Panc1 (cell line): ENCODE results near the gene SLCO3A1. TPM values are rescaled to one million over a fixed set of nuclear protein-coding genes. Genes with fewer than 3 reads are reported as not detected.

Experiments used
- ATAC-seq: fragments of 200-7000 bp; cut with Tn5 transposase; 2 replicates; pipeline ENCODE4 v1.9.1; 2020; ENCODE audit warnings: mild to moderate bottlenecking, moderate library complexity
- BruUV-seq: library from RNA; stranded (reverse); fragments of 400-500 nt; replicated peaks from 2 replicates; lab custom pipeline; 2021; lab: Mats Ljungman, UMichigan
- CTCF ChIA-PET: fragments of 300-600 bp; sonication (Branson Sonifier 250); formaldehyde crosslinking; loops from one replicate; lab custom pipeline; 2022; ENCODE audit warnings: antibody characterized with exemption; lab: Charles Lee
- POLR2A ChIA-PET: fragments of 300-600 bp; sonication (Branson Sonifier 250); formaldehyde crosslinking; loops from one replicate; lab custom pipeline; 2022; ENCODE audit warnings: antibody characterized with exemption; lab: Charles Lee
- DNase-seq: peaks from one replicate; pipeline ENCODE4 v3.0.0-alpha.2; 2010; ENCODE audit warnings: low read depth, low spot score
- H3K27ac ChIP-seq: 2 replicates; pipeline ENCODE4 v1.5.1; 2011; ENCODE audit warnings: mild to moderate bottlenecking, low read length, inconsistent platforms
- H3K27me3 ChIP-seq: fragments of 200-500 bp; sonication (Bioruptor generic); 2 replicates; pipeline ENCODE4 v1.6.0; 2014; ENCODE audit warnings: low read length, inconsistent platforms; ENCODE audit not compliant: control insufficient read depth, insufficient read depth
- H3K36me3 ChIP-seq: fragments of 200-500 bp; sonication (Bioruptor generic); 2 replicates; pipeline ENCODE4 v1.5.1; 2014; ENCODE audit warnings: inconsistent platforms, mild to moderate bottlenecking, low read length, moderate library complexity; ENCODE audit not compliant: control insufficient read depth, insufficient read depth
- H3K4me1 ChIP-seq: 2 replicates; pipeline ENCODE4 v1.5.1; 2011; ENCODE audit warnings: inconsistent platforms, mild to moderate bottlenecking, low read length, moderate library complexity; ENCODE audit not compliant: control insufficient read depth, insufficient read depth
- H3K4me3 ChIP-seq, 2 experiments: 2 replicates each; pipeline ENCODE4 v1.5.1; 2011 to 2012; ENCODE audit warnings: low read depth in 2 of 2, low read length in 2 of 2, mild to moderate bottlenecking in 2 of 2, inconsistent platforms in 1 of 2, moderate library complexity in 1 of 2
- H3K9me3 ChIP-seq: fragments of 200-500 bp; sonication (Bioruptor generic); 2 replicates; pipeline ENCODE4 v1.5.1; 2014; ENCODE audit warnings: low read depth, mild to moderate bottlenecking, inconsistent platforms, low read length, moderate library complexity; ENCODE audit not compliant: control insufficient read depth, insufficient read depth
- CTCF ChIP-seq: fragments of 450-650 bp; IDR thresholded peaks from 2 replicates; pipeline ENCODE4 v1.5.1; 2017; ENCODE audit warnings: mild to moderate bottlenecking
- POLR2AphosphoS5 ChIP-seq: IDR thresholded peaks from 2 replicates; pipeline ENCODE4 v1.6.1; 2012; ENCODE audit warnings: mild to moderate bottlenecking, low read depth, low read length, moderate library complexity
- REST ChIP-seq, 2 experiments: IDR thresholded peaks; 2 replicates each; pipeline ENCODE4 v1.6.1; 2011 to 2012; ENCODE audit warnings: low read depth in 2 of 2, control low read depth in 1 of 2, low read length in 1 of 2, mild to moderate bottlenecking in 1 of 2, moderate library complexity in 1 of 2; ENCODE audit not compliant: insufficient read depth in 1 of 2
- SIN3A ChIP-seq: IDR thresholded peaks from 2 replicates; pipeline ENCODE4 v1.6.1; 2012; ENCODE audit warnings: low read depth, mild to moderate bottlenecking, low read length, moderate library complexity, borderline replicate concordance; ENCODE audit not compliant: insufficient read depth
- TCF7L2 ChIP-seq: IDR thresholded peaks from 2 replicates; pipeline ENCODE4 v1.6.1; 2011; ENCODE audit warnings: mild to moderate bottlenecking, low read depth, low read length, inconsistent platforms
- in situ Hi-C: cut with HindIII; loops from 2 replicates; pipeline ENCODE4 v1.10.0; 2016; ENCODE audit warnings: low sequenced_read_pairs, low pct_unique_long_range_greater_than_20kb
- intact Hi-C: fragments of 100-400 bp; cut with micrococcal nuclease; formaldehyde crosslinking; loops from one replicate; pipeline ENCODE4 v1.10.0; 2022; ENCODE audit not compliant: unreplicated experiment
- total RNA-seq: library from RNA; stranded (reverse); gene quantifications from one replicate; pipeline ENCODE4 v1.2.1, GENCODE V29; 2021; ENCODE audit not compliant: unreplicated experiment

Gene SLCO3A1
- total RNA-seq, 1 experiment from 2014 or later, result 20.6 TPM

- no peak for TF ChIP-seq POLR2AphosphoS5
- no peak for TF ChIP-seq TCF7L2
- no peak for TF ChIP-seq SIN3A
- no peak for TF ChIP-seq CTCF
- no peak for TF ChIP-seq REST (IDR thresholded peaks at IDR 0.05; ENCODE audit: insufficient read depth in 1 of 2, low read depth in 2 of 2, low read length in 1 of 2)
- CTCF ChIA-PET, result no interaction called here
- H3K4me1 ChIP-seq, result peaks cover 25% of the 10 kb centered on the region
Measured at GRCh38 chr15:91950631-91951329, 97.3 kb downstream of the SLCO3A1 start.

GRCh38 chr15:91952216-91952615 lies 98.7 kb downstream of the SLCO3A1 start:
- H3K4me3 ChIP-seq, result no peak overlapping the region
- no peak overlapping the region for H3K27ac ChIP-seq
- no peak for DNase-seq
- BruUV-seq, result no TSS peak
- no peaks in the 10 kb centered on the region for H3K9me3 ChIP-seq
- in situ Hi-C loops (no loop called here), intact Hi-C loops (no loop called here)
- H3K4me1 ChIP-seq, result peaks cover 14% of the 10 kb centered on the region
- ATAC-seq, result no peak
- TF ChIP-seq TCF7L2 (no peak), POLR2AphosphoS5 (no peak), CTCF (no peak), SIN3A (no peak), REST (IDR thresholded peaks at IDR 0.05; ENCODE audit: insufficient read depth in 1 of 2, low read depth in 2 of 2, low read length in 1 of 2) (no peak)
- H3K27me3 ChIP-seq, result no peaks in the 10 kb centered on the region
- H3K36me3 ChIP-seq, result no peaks in the 10 kb centered on the region
- ChIA-PET CTCF (no interaction called here), POLR2A (no interaction called here)

More at GRCh38 chr15:91950631-91951329, 97.3 kb downstream of the SLCO3A1 start:
- no TSS peak for BruUV-seq
- POLR2A ChIA-PET, result no interaction called here
- intact Hi-C loops (no loop called here), in situ Hi-C loops (no loop called here)
- H3K27ac ChIP-seq, result no peak overlapping the region
- no peaks in the 10 kb centered on the region for H3K36me3 ChIP-seq
- DNase-seq (no peak), ATAC-seq (no peak)
- H3K27me3 ChIP-seq, result no peaks in the 10 kb centered on the region
- H3K9me3 ChIP-seq, result no peaks in the 10 kb centered on the region
- H3K4me3 ChIP-seq, result no peak overlapping the region
